Hematopoietic multipotent progenitor cell treated with erythropoietin and hydrocortisone succinate and interleukin-3 and kit ligand, for 4 days (in vitro differentiated cells): ENCODE data around the gene IKBKG.
A peak's percentile ranks its signal among the peaks of the same experiment; 100 is the strongest.
"Not testable (repeated sequence)": the region's sequence is repeated elsewhere in the genome, so short reads cannot be mapped to it uniquely, and the experiment has no call there.

Experiments
- DNase-seq: peaks from one replicate; pipeline ENCODE4 v3.0.0-alpha.2; 2015

The IKBKG gene

DNA sequence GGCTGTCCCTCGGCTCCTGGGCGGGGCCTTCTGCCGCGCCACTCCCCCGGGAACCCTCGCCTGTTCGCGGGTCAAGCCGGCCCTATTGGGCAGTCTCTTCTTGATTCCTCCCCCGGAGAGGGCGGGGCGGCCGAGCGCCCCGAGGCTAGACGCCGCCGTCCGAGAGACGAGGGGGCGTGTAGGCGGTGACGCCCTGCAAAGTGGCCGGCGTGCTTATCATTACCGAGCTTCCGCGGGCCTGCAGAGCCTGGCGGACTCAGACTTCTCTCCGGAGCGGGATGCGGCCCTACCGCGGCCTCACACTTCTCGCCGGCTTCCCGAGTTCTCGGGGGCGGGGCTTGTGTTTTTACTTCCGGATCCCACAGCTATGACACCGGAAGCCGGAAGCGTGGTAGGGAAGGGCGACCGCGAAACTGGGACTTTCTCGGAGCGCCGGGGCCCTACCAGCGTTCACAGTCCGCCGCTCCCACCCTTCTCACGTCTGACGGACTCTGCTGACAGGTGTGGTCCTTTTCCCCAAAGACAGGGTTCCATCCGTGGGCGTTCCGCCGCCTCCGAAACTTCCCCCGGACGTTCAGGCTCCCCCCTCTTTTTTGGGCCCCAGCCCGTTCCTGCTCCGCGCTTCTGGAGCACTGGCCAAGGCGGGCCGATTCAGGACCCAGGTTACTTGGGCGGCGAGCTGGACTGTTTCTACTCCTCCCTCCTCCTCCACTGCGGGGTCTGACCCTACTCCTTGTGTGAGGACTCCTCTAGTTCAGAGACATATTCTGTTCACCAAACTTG, at the start of gene IKBKG:
TSS of gene IKBKG (plus strand) at position 376 of the 783 bp plus-strand sequence. CDS start 4,383 bp downstream, outside the sequence.
- DNase-seq: peak; percentile 95

GRCh38 chrX:154501423-154501822, 46.0 kb upstream of the IKBKG start:
- DNase-seq: not testable (repeated sequence)

- no peak for DNase-seq
Measured at GRCh38 chrX:154502098-154502497, 45.3 kb upstream of the IKBKG start.

DNA sequence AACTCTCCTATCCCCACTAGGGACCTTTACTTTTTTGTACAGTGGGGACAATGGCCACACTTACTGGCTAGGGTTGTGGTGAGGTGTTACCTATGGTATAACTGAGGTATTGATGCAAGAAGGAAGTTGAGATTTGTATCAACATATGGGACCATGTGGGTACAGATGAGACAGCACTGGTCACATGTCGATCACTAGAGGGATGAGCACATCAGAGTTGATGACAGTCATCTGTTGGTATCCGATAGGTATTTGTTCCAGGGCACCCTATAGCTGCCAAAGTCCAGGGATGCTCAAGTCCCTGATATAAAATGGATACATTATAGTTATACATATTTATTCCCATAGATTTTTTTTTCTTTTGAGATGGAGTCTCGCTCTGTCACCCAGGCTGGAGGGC, 44.4 kb upstream of the IKBKG start:
- no peak for DNase-seq

- no peak for DNase-seq
Measured at GRCh38 chrX:154505734-154506133, 41.7 kb upstream of the IKBKG start.

DNA sequence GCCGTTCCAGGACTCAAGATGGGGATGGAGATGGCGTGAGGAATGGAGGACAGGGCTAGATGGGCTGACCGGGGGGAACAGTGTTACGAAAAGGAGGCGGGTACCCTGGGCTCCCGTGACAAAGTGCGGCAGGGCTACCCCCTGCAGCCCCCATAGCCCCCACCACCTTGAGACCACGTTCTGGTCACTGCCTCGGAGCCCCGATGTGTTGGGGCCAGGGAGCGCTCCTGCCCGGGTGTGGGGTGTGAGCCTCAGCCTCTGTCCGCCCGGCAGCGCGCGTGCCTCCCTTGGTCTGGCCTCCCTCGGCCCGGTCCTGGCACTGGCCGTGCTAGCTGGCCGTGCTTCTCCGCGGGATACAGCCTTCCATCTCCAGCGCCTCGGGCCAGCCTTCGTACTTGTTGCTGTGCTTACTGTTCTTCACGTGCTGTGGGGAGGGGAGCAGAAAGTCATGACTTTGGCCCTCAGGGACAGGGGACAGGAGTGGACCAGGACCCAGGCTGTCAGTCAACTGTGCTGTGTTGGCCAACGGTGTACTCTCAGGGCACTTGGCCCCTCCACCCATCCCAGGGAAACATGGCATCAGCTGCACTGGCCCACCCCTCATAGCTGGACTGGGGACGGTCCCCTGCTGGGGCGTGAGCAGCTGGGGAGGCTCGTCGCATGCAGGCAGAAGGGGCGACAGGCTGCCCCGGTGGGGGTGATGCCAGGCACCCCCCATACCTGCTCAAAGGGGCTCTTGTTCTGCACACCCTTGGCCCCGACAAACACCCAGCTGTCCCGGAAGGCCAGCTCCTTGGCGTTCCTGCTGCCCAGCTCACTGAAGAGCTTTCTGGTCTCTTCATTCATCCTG, 40.7 kb upstream of the IKBKG start:
- no peak for DNase-seq

- DNase-seq: no peak
Measured at GRCh38 chrX:154507673-154508383, 39.6 kb upstream of the IKBKG start.

DNA sequence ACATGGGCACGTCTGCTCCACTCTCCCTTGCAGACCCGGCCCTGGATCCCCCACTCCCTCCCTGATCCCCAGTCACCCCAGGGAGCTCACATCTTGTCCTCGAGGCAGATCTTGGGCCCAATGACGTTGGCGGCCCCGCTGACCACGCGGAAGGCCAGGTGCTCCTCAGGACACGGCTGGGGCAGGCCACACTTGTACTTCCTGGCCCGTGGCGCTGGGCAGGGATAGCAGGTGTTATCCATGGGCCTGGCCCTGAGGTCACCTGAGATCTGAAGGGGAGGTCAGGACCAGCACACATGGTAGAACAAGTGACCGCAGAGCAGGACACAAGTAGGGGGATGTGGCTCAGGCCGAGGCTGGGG, 39.1 kb upstream of the IKBKG start:
- DNase-seq: no peak

- DNase-seq: no peak
Measured at GRCh38 chrX:154509455-154509854, 38.0 kb upstream of the IKBKG start.

- DNase-seq: no peak
Measured at GRCh38 chrX:154511761-154512160, 35.7 kb upstream of the IKBKG start.

- DNase-seq: no peak
Measured at GRCh38 chrX:154512879-154513553, 34.4 kb upstream of the IKBKG start.

DNA sequence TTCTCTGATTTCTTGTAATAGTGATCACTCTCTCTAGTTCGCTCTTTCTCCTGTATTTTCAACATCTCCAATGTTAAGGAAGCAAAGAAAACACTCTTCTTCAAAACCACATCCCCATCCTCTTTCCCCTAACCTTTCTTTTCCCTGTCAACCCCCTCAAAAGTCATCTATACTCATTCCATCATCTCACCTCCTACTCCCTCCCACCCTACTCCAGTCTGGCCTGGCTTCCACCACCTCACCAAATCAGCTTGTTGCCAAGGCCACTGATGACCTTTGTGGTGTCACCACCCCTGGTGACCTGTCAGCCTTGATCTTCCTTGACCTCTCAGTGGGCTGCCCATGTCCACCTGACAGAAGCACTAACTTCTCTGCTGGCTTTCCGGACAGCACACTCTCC, 33.7 kb upstream of the IKBKG start:
- DNase-seq: no peak

- DNase-seq: peak; percentile 45
Measured at GRCh38 chrX:154515090-154515965, 32.1 kb upstream of the IKBKG start.

DNA sequence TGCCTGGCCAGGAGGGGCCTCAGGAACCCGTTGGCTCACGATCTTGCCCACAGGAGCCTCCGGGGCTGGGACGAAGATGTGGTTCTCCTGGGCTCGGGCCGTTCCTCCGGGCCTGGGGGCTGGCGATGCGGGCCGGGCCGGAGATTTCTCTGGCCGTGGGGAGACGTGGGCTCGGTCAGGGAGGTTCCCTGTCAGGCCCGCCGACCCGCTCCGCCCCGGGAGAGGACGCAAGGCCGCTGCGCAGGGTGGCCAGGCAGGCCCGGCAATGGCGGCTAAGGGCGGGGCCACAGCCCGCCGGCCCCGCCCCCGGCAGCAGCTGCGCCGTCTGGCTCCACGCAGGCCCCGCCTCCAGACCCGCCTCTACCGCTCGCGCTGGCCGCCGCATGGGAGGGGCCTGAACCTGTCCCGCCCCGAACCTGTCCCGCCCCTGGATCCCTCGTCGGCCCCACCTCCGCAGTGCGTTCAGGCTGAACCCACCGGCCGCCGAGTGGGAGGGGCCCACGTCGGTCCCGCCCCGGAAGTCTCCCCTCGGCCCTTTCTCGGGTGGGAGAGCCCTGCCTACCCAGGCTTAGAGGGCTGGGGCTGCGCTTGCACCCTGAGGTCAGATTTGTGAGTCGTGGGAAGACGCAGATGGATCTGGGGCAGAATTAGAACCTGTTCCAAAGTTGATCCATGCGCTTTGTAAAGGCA, 31.3 kb upstream of the IKBKG start, which contains the start of gene FAM3A:
TSS of gene FAM3A (minus strand) at position 267 of the 690 bp plus-strand sequence. CDS start 460 bp downstream, outside the sequence.
- DNase-seq: peak; percentile 92

DNA sequence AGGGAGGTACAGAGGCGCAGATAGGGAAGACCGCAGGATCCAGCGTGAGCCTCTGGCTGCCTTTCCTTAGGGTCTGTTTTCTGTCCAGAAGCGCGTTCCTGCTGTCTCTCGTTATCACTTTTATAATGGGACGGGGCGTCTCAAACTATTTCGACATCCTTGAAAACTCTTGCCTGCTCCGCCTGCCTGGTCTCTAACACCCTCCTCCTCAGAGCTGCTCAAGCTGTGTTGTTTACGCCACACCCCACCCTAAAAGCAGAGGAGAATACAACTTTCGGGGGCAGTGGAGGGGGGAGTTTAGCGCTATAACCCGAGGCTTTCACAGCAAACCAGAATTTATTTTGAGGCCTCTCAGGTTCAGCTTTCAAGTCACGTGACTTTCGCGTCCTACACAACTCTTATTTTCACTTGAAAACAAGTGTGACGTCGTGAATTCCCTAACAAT, 30.7 kb upstream of the IKBKG start:
- DNase-seq: peak; percentile 54

- no peak for DNase-seq
Measured at GRCh38 chrX:154517101-154517781, 30.2 kb upstream of the IKBKG start.

- peak; percentile 42 for DNase-seq
Measured at GRCh38 chrX:154519389-154519788, 28.0 kb upstream of the IKBKG start.

DNA sequence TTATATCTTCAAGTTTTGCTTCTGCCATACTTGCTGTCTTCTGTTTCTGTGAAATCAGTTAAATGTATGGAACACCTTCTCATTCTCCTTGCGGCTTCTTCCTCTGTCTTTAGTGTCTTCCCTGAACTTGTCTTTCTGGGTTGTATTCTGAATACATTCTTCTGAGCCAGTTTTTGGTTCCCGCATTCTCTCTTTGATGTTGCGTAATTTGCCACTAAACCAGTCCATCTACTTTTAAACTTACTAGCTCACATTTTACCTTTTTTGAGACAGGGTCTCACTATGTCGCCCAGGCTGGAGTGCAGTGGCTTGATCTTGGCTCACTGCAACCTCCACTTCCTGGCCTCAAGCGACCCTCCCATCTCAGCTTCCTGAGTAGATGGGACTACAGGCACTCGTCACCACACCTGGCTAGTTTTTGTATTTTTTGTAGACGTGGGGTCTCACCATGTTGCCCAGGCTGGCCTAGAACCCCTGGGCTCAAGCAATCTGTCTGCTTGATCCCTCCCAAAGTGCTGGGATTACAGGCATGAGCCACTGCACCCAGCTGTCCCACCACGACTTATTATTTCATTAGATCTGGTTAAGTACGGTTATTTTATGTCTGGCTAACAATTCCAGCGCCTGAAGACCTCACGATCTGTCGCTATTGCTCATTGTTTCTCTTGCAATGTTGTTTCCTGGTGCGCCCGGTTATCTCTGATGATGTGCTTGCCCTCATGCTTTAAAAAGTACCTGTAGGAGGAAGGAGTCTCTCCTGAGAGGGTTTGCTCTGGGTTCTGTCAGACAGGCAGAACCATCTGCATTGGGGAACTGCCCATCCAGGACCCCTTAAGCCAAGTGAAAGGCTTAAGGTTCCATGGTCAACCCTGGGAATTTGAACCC, 21.6 kb upstream of the IKBKG start:
- DNase-seq: no peak
